GM18499 (cell line): ENCODE results near the gene OR6V1.
A peak's percentile ranks its signal among the peaks of the same experiment; 100 is the strongest.

Source experiments
- ATAC-seq: cut with Tn5 transposase; IDR thresholded peaks from one replicate; pipeline ENCODE4 v1.9.1; 2021; ENCODE audit warnings: moderate number of reproducible peaks; ENCODE audit not compliant: insufficient read depth, unreplicated experiment

Gene OR6V1

GRCh38 chr7:143052041-143052440 is at the start of gene OR6V1:
OR6V1 (plus strand) TSS chr7:143052341; CDS start chr7:143052341, 0 bp downstream.
- no peak for ATAC-seq

- ATAC-seq: no peak
These were observed 49.2 kb upstream of the OR6V1 start for GRCh38 chr7:143002898-143003297.

GRCh38 chr7:143003393-143004051 is 48.6 kb upstream of the OR6V1 start:
- ATAC-seq: no peak

GRCh38 chr7:143005632-143006260 is 46.4 kb upstream of the OR6V1 start:
- ATAC-seq: no peak

- no peak for ATAC-seq
These were observed 43.9 kb upstream of the OR6V1 start for GRCh38 chr7:143008007-143008901.

GRCh38 chr7:143012001-143012400 is 40.1 kb upstream of the OR6V1 start:
- ATAC-seq: no peak

- ATAC-seq: no peak
These were observed 39.7 kb upstream of the OR6V1 start for GRCh38 chr7:143012409-143012808.

GRCh38 chr7:143013473-143013872 is 38.7 kb upstream of the OR6V1 start:
- ATAC-seq: no peak

- no peak for ATAC-seq
These were observed 38.2 kb upstream of the OR6V1 start for GRCh38 chr7:143013893-143014292.

- peak; percentile 77 for ATAC-seq
These were observed 37.1 kb upstream of the OR6V1 start for GRCh38 chr7:143015084-143015483.

- ATAC-seq: no peak
These were observed 36.1 kb upstream of the OR6V1 start for GRCh38 chr7:143015926-143016490.

GRCh38 chr7:143016996-143017395 is 35.1 kb upstream of the OR6V1 start:
- ATAC-seq: no peak

GRCh38 chr7:143018931-143019330 is 33.2 kb upstream of the OR6V1 start:
- ATAC-seq: no peak

GRCh38 chr7:143023047-143023446 is 29.1 kb upstream of the OR6V1 start:
- ATAC-seq: no peak

- no peak for ATAC-seq
These were observed 26.8 kb upstream of the OR6V1 start for GRCh38 chr7:143025371-143025770.

- ATAC-seq: no peak
These were observed 25.1 kb upstream of the OR6V1 start, which contains the start of gene OR9A2 for GRCh38 chr7:143027032-143027431. OR9A2 (minus strand) TSS chr7:143027132; CDS start chr7:143027132, 0 bp downstream.

- ATAC-seq: no peak
These were observed 24.5 kb upstream of the OR6V1 start for GRCh38 chr7:143027683-143028082.

GRCh38 chr7:143038635-143039034 is 13.5 kb upstream of the OR6V1 start:
- ATAC-seq: no peak

GRCh38 chr7:143040209-143040715 is 11.9 kb upstream of the OR6V1 start:
- no peak for ATAC-seq

GRCh38 chr7:143041346-143041745 is 10.8 kb upstream of the OR6V1 start:
- no peak for ATAC-seq
